GM20000 (cell line): ENCODE measurements around the gene STAM.

ENCODE experiments used
- DNase-seq: peaks from one replicate; pipeline ENCODE4 v3.0.0; 2012; ENCODE audit warnings: low spot score
- TF ChIP-seq, protein P1 (sequence below): IDR thresholded peaks from 2 replicates; pipeline ENCODE4 v1.5.1; 2012; ENCODE audit warnings: mild to moderate bottlenecking, control low read depth; ENCODE audit errors: extremely low read depth, missing control alignments

STAM gene

DNA sequence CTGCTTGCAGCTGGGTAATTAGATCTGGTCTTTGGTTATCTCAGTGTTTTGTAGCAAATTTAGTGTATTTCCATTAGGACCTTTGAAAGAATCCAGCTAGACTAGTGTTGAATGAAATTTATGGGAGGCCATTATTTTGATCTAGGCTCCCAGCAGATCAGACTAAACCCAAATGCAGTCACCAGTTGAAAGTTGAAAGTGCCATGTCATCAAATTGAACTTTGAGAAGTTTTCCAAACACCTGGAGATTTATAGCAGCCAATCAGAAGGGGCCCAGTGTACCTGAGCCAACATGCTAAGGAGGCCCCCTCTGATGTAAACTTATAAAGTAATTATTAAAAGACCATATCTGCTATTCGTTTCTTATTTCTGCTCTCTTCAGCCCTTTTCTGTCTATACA, 96.7 kb downstream of the STAM start:
- TF ChIP-seq, protein P1, sequence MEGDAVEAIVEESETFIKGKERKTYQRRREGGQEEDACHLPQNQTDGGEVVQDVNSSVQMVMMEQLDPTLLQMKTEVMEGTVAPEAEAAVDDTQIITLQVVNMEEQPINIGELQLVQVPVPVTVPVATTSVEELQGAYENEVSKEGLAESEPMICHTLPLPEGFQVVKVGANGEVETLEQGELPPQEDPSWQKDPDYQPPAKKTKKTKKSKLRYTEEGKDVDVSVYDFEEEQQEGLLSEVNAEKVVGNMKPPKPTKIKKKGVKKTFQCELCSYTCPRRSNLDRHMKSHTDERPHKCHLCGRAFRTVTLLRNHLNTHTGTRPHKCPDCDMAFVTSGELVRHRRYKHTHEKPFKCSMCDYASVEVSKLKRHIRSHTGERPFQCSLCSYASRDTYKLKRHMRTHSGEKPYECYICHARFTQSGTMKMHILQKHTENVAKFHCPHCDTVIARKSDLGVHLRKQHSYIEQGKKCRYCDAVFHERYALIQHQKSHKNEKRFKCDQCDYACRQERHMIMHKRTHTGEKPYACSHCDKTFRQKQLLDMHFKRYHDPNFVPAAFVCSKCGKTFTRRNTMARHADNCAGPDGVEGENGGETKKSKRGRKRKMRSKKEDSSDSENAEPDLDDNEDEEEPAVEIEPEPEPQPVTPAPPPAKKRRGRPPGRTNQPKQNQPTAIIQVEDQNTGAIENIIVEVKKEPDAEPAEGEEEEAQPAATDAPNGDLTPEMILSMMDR = no peak
- no peak for DNase-seq

DNA sequence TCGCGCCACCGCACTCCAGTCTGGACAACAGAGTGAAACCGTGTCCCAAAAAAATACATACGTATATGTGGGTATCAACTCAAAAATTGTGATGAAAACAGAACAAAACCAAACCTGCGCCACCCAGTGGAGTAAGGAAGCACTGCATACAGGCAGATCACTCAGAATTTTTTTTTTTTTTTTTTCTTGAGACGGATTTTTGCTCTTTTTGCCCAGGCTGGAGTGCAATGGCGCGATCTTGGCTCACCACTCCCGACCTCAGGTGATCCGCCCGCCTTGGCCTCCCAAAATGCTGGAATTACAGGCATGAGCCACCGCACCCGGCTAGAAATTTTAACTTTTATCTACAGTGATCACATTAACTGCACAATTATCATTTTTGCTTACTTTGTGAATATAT, 99.0 kb downstream of the STAM start:
- peak; percentile 50 for DNase-seq
- TF ChIP-seq, protein P1 = peak; percentile 80

DNA sequence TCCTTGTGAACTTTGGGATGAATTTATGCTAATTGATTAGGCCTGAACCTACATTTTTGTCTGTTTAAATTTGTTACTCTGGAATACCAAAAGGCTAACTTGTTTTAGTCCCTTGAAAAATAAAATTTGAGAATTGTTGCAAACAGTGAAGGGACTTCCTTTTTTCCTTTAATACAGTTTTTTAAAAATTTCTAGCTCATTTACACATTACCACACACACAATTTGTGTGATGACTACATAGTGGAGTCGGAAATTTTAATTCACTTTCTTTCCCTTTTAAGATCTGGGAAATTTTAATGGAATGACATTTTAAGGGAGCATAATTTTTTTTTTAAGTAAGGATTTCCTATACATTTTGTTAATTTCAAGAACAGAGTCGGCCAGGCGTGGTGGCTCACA, 99.5 kb downstream of the STAM start:
- DNase-seq = no peak
- TF ChIP-seq, protein P1 = no peak

DNA sequence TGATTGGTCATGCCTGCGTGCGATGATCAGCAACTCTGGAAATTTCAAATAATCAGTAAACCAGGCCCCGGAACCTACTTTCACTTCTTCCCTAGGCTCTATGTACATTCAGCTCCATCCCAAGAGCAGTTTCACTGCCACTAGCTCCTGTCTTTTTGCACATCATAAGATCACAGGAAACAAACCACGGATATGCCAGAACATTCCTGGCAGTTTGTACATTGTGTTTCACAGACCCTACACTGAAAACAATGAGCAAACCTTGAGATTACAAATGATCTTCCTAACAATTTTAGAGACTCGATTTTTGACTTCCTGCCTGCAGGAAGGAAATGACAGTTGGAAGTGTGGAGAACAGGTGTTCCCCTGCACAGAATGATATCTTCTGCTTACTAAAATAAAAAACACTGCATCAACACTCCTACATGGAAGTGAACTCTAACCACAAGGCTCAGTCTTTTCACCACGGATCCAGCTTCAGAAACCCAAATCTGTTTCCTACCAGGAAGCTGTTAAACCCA, 100.5 kb downstream of the STAM start:
- DNase-seq = no peak

DNA sequence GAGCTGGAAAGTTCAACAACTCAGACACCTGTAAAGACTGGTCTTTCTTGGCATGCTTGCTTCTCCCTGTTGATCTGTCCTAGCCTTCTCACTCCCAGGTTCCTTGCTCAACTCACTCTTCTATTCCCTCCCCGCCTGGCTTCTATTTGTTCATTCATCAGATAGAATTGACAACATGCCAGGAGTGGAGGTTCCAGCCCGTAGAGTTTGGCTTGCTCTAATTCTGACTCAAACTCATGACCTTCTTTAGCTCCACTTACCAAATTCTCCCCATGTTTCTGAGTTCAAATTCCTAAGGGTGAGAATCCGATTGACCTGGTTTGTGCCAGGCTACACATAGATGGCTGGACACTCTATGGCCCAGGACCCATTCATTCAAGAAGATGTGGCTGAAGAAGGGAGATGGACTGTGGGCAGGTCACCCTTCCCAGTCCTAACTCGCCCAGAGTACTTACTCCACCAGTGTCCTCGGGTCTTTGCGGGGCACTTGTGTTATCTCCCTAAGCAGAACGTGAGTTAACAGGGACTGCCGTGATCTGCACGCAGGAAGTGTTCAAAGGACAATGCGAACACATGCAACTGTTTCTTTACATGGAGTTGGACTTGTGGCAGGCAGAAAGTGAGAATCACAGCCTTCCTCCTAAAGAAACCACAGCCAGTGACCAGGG, 104.1 kb downstream of the STAM start:
- TF ChIP-seq, protein P1 = no peak
- DNase-seq = no peak

More for the DNA sequence above, 100.5 kb downstream of the STAM start:
- TF ChIP-seq, protein P1 = no peak

DNA sequence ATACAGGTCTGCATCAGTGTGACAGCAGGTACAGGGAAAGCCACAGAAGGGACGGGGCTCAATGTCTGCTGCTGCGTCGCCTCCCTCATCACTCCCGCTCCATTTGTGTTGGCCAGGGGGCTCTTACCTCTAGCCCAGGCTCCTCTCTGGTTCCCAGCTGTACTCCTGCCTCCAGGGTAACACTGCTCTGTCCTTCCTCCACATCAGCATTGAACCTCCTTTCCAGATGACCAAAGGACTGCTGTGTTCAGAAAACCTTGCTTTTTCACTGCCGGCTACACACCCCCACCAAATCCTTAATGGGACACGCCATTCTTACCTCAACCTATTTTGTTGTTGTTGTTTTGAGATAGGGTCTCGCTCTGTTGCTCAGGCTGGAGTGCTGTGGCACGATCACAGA, 105.9 kb downstream of the STAM start:
- no peak for DNase-seq
- TF ChIP-seq, protein P1 = no peak

DNA sequence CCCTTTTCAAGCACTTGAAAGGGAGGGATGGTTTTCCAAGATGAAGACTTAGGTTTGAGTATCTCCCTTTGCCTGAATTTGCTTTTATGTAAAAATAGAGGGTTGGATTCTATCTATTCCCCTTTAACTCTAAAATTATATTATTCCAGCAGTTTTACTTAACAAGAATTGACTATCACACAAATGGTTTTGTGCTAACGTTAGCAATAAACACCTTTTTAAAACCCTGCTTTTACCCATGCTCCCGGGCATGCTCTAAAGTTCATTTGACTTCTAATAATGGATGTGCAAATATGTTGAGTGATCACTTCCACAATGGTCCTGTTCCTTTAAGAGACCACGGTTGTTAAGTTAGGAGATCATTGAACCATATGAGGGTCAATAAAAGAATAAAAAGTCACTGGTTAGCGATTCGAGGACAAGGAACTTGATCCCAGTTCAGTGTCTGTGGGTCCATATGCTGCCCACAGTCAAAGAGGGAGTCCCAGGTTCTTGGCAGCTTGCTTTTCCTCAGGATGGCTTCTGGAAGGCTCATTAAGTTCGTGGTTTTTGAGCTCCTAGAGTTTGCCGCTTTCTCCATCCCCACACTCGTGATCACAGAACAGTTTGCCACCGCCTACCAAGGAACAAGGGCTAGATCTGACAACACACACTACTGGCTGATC, 108.0 kb downstream of the STAM start, which contains the start of gene TMEM236:
TSS of gene TMEM236 (plus strand) at position 421 of the 665 bp plus-strand sequence. CDS start at position 516, 95 bp downstream.
- no peak for DNase-seq
- TF ChIP-seq, protein P1 = no peak
